ENCODE measurements around the gene STK26. TPM values are rescaled to one million over a fixed set of nuclear protein-coding genes. Genes with fewer than 3 reads are reported as not detected.
A peak's percentile ranks its signal among the peaks of the same experiment; 100 is the strongest.

The STK26 gene
- total RNA-seq, 4 donors from 2014 or later, result 3.8 to 15.7 (median 7.7) TPM

- DNase-seq, result no peak
- H3K4me1 ChIP-seq, result no peaks in the 10 kb centered on the region
- H3K36me3 ChIP-seq, result no peaks in the 10 kb centered on the region
- no peak overlapping the region for H3K4me3 ChIP-seq
- TF ChIP-seq POLR2A (IDR thresholded peaks at IDR 0.05) (no peak), CTCF (IDR thresholded peaks at IDR 0.05) (no peak)
- no peaks in the 10 kb centered on the region for H3K27me3 ChIP-seq
- no peak overlapping the region for H3K27ac ChIP-seq
- H3K9me3 ChIP-seq, result no peaks in the 10 kb centered on the region
Measured at GRCh38 chrX:132063334-132063733, 40.2 kb downstream of the STK26 start.

GRCh38 chrX:132063862-132064261 is 40.8 kb downstream of the STK26 start:
- no peaks in the 10 kb centered on the region for H3K36me3 ChIP-seq
- H3K4me1 ChIP-seq, result no peaks in the 10 kb centered on the region
- no peak overlapping the region for H3K4me3 ChIP-seq
- H3K9me3 ChIP-seq, result no peaks in the 10 kb centered on the region
- TF ChIP-seq POLR2A (IDR thresholded peaks at IDR 0.05) (no peak), CTCF (IDR thresholded peaks at IDR 0.05) (no peak)
- H3K27me3 ChIP-seq, result no peaks in the 10 kb centered on the region
- no peak overlapping the region for H3K27ac ChIP-seq
- DNase-seq, result no peak

- no peak for DNase-seq
- no peak overlapping the region for H3K27ac ChIP-seq
Measured at GRCh38 chrX:132068405-132068804, 45.3 kb downstream of the STK26 start.

GRCh38 chrX:132071254-132071653 is 48.2 kb downstream of the STK26 start:
- Histone ChIP-seq H3K27ac (no peak overlapping the region), H3K4me3 (no peak overlapping the region), H3K9me3 (no peaks in the 10 kb centered on the region), H3K27me3 (no peaks in the 10 kb centered on the region), H3K4me1 (no peaks in the 10 kb centered on the region), H3K36me3 (no peaks in the 10 kb centered on the region)
- peak in 2 of 6 experiments; percentile 21 to 28 for TF ChIP-seq CTCF (IDR thresholded peaks at IDR 0.05)
- TF ChIP-seq POLR2A (IDR thresholded peaks at IDR 0.05), result no peak
- no peak for DNase-seq

More at GRCh38 chrX:132068405-132068804, 45.3 kb downstream of the STK26 start:
- Histone ChIP-seq H3K27me3 (no peaks in the 10 kb centered on the region), H3K36me3 (no peaks in the 10 kb centered on the region), H3K4me3 (no peak overlapping the region), H3K4me1 (no peaks in the 10 kb centered on the region), H3K9me3 (no peaks in the 10 kb centered on the region)
- TF ChIP-seq POLR2A (IDR thresholded peaks at IDR 0.05) (no peak), CTCF (IDR thresholded peaks at IDR 0.05) (no peak)

- Histone ChIP-seq H3K36me3 (no peaks in the 10 kb centered on the region), H3K4me1 (no peaks in the 10 kb centered on the region), H3K4me3 (no peak overlapping the region), H3K27me3 (no peaks in the 10 kb centered on the region), H3K9me3 (no peaks in the 10 kb centered on the region), H3K27ac (no peak overlapping the region)
- TF ChIP-seq POLR2A (IDR thresholded peaks at IDR 0.05) (no peak), CTCF (IDR thresholded peaks at IDR 0.05) (no peak)
- no peak for DNase-seq
Measured at GRCh38 chrX:132077414-132077813, 54.3 kb downstream of the STK26 start.

- no peak for DNase-seq
- Histone ChIP-seq H3K36me3 (no peaks in the 10 kb centered on the region), H3K9me3 (no peaks in the 10 kb centered on the region), H3K4me1 (no peaks in the 10 kb centered on the region), H3K27me3 (no peaks in the 10 kb centered on the region), H3K27ac (no peak overlapping the region), H3K4me3 (no peak overlapping the region)
- no peak for TF ChIP-seq CTCF (IDR thresholded peaks at IDR 0.05)
- no peak for TF ChIP-seq POLR2A (IDR thresholded peaks at IDR 0.05)
Measured at GRCh38 chrX:132077912-132078311, 54.8 kb downstream of the STK26 start.
